Fibroblast of mammary gland (primary cell): ENCODE measurements around the gene TAS2R30.

Experiments used
- DNase-seq: peaks from one replicate; pipeline ENCODE4 v3.0.0-alpha.2; 2010; ENCODE audit warnings: low read depth
- H3K4me3 ChIP-seq: 2 replicates; pipeline ENCODE4 v1.5.1; 2011; ENCODE audit warnings: low read depth, mild to moderate bottlenecking, low read length, moderate library complexity; ENCODE audit not compliant: control insufficient read depth
- CTCF ChIP-seq: conservative IDR thresholded peaks from 2 replicates; pipeline ENCODE4 v1.5.1; 2011; ENCODE audit warnings: low read depth, low read length, inconsistent platforms; ENCODE audit not compliant: control insufficient read depth, insufficient read depth

Gene TAS2R30

GRCh38 chr12:11154400-11154925, 20.0 kb upstream of the TAS2R30 start:
- no peak for DNase-seq
- TF ChIP-seq CTCF, result no peak
- no peak overlapping the region for H3K4me3 ChIP-seq

DNA sequence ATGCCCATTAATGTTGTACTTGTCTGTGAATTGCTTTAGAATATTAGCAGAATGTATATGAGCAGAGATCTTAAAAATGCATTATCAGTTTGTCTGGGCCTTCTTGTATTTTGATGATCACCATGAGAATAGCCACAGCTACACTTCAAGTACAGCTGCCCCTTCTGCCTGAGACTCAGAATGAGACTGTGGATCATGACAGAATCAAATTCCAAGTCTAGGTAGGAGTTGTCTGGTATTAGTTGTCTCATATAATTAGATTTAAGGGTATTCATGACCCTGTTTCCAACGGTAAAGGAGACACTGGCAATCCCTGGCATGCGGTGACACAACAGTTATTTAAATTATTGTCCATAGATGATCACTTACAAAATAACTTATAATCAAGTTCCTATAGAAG, 18.3 kb upstream of the TAS2R30 start:
- TF ChIP-seq CTCF, result no peak
- no peak overlapping the region for H3K4me3 ChIP-seq

GRCh38 chr12:11150832-11151231, 16.4 kb upstream of the TAS2R30 start:
- H3K4me3 ChIP-seq, result no peak overlapping the region
- no peak for DNase-seq
- TF ChIP-seq CTCF, result no peak

More for the DNA sequence above, 18.3 kb upstream of the TAS2R30 start:
- no peak for DNase-seq

DNA sequence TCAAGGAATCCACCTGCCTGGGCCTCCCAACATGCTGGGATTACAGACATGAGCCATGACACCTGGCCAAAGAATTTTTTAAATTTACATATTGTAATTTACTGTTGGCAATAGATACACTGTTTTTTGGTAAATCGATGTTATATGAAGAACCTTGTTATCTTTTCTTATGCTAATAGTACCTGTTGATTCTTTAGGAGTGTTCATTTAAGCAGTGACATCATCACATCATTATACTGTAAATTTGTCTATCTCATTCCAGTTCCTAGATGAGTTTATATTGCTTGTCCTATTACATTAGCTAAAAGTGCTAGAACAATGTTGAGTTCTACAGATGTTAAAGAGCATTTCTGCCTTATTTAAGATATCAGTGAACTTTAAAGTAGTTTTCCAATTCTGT, 13.0 kb upstream of the TAS2R30 start:
- H3K4me3 ChIP-seq, result no peak overlapping the region
- DNase-seq, result no peak
- no peak for TF ChIP-seq CTCF

- no peak for TF ChIP-seq CTCF
- no peak overlapping the region for H3K4me3 ChIP-seq
- DNase-seq, result no peak
These were observed 9.9 kb upstream of the TAS2R30 start for GRCh38 chr12:11144297-11144696.

GRCh38 chr12:11143352-11143751, 8.9 kb upstream of the TAS2R30 start:
- no peak for TF ChIP-seq CTCF
- no peak for DNase-seq
- H3K4me3 ChIP-seq, result no peak overlapping the region

- no peak for TF ChIP-seq CTCF
- H3K4me3 ChIP-seq, result no peak overlapping the region
- no peak for DNase-seq
These were observed 1.6 kb upstream of the TAS2R30 start for GRCh38 chr12:11136075-11136474.
